Vagina (tissue), 2 donors: ENCODE results near the gene TMIGD1.

ENCODE experiments used
- POLR2A ChIP-seq, 2 donors: fragments of 450-650 bp; IDR thresholded peaks; one replicate each; pipeline ENCODE4 v1.6.1; 2017; ENCODE audit warnings: antibody characterized with exemption in 2 of 2, mild to moderate bottlenecking in 2 of 2, moderate library complexity in 2 of 2
- TF ChIP-seq, protein P1 (sequence below), 3 experiments: fragments of 450-650 bp in 2 of 3; fragments of 200-600 bp in 1 of 3; sonication (generic) in 1 of 3; IDR thresholded peaks; one replicate each; pipeline ENCODE4 v1.5.1; 2017 to 2019; ENCODE audit warnings: antibody characterized with exemption in 3 of 3, mild to moderate bottlenecking in 2 of 3, moderate library complexity in 2 of 3

DNA sequence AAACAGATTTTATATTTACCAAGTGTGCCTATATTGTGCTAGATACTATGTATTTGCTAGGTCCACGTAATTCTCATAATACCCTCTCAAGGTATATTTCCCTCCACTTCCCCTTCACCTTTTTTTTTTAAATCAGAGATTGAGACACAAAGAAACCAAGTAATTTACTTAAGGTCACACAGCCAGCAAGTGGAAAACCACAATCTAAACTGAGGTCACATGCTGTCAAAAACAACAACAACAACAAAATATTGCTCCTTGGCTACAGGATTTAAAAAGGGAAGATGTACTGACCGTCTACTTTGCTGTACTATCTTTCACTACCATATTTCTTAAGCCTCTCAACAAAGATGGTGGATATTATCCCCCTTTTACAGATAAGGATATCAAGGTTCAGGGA, 57.9 kb downstream of the TMIGD1 start:
- TF ChIP-seq POLR2A (IDR thresholded peaks at IDR 0.05), result no peak
- TF ChIP-seq, protein P1, sequence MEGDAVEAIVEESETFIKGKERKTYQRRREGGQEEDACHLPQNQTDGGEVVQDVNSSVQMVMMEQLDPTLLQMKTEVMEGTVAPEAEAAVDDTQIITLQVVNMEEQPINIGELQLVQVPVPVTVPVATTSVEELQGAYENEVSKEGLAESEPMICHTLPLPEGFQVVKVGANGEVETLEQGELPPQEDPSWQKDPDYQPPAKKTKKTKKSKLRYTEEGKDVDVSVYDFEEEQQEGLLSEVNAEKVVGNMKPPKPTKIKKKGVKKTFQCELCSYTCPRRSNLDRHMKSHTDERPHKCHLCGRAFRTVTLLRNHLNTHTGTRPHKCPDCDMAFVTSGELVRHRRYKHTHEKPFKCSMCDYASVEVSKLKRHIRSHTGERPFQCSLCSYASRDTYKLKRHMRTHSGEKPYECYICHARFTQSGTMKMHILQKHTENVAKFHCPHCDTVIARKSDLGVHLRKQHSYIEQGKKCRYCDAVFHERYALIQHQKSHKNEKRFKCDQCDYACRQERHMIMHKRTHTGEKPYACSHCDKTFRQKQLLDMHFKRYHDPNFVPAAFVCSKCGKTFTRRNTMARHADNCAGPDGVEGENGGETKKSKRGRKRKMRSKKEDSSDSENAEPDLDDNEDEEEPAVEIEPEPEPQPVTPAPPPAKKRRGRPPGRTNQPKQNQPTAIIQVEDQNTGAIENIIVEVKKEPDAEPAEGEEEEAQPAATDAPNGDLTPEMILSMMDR (IDR thresholded peaks at IDR 0.05), result no peak
